Memory B cell (primary cell): ENCODE data around the gene CBFA2T2.
"Not testable (repeated sequence)": the region's sequence is repeated elsewhere in the genome, so short reads cannot be mapped to it uniquely, and the experiment has no call there.

Source experiments
- ATAC-seq: fragments of 150-1000 bp; cut with Tn5 transposase; 2 replicates; pipeline ENCODE4 v1.10.0; 2021; ENCODE audit warnings: low read depth, mild to moderate bottlenecking, moderate library complexity
- DNase-seq, 2 donors: peaks; one replicate each; pipeline ENCODE4 v3.0.0; 2022; ENCODE audit warnings: low spot score in 2 of 2
- H3K27ac Mint-ChIP-seq: one replicate; pipeline ENCODE4 v1.8.0; 2022; ENCODE audit warnings: mild to moderate bottlenecking, moderate library complexity, mixed read lengths
- H3K27me3 Mint-ChIP-seq: one replicate; pipeline ENCODE4 v1.8.0; 2022; ENCODE audit warnings: mixed read lengths
- H3K36me3 Mint-ChIP-seq: one replicate; pipeline ENCODE4 v1.8.0; 2022; ENCODE audit warnings: mild to moderate bottlenecking, mixed read lengths
- H3K4me1 Mint-ChIP-seq: one replicate; pipeline ENCODE4 v1.8.0; 2022; ENCODE audit warnings: mixed read lengths
- H3K4me3 Mint-ChIP-seq: one replicate; pipeline ENCODE4 v1.8.0; 2022; ENCODE audit warnings: mild to moderate bottlenecking, moderate library complexity, mixed read lengths
- H3K9me3 Mint-ChIP-seq: one replicate; pipeline ENCODE4 v1.8.0; 2022; ENCODE audit warnings: mixed read lengths

Gene CBFA2T2

GRCh38 chr20:33490023-33490933 lies at the start of gene CBFA2T2:
TSS of gene CBFA2T2 (plus strand) at chr20:33490096. CDS start at chr20:33490268, 172 bp downstream.
- Mint-ChIP-seq H3K27ac (peak within 1 kb of the TSS; percentile 93), H3K4me1 (peaks cover 12% of the 10 kb centered on the region), H3K4me3 (peak within 1 kb of the TSS; percentile 84), H3K9me3 (no peaks in the 10 kb centered on the region), H3K36me3 (peaks cover 3% of the 10 kb centered on the region), H3K27me3 (no peaks in the 10 kb centered on the region)
- ATAC-seq (peak; percentile 50), DNase-seq (peak in 1 of 2 donors; percentile 11)

- not testable (repeated sequence) for DNase-seq, H3K27ac Mint-ChIP-seq, H3K27me3 Mint-ChIP-seq, H3K36me3 Mint-ChIP-seq, H3K4me3 Mint-ChIP-seq, ATAC-seq, H3K9me3 Mint-ChIP-seq
- peaks cover 22% of the 10 kb centered on the region for H3K4me1 Mint-ChIP-seq
Observed at GRCh38 chr20:33440562-33440961, 49.3 kb upstream of the CBFA2T2 start.

- Mint-ChIP-seq H3K9me3 (no peaks in the 10 kb centered on the region), H3K4me1 (peaks cover 25% of the 10 kb centered on the region), H3K27me3 (no peaks in the 10 kb centered on the region), H3K36me3 (no peaks in the 10 kb centered on the region), H3K27ac (peak overlapping the region; percentile 11), H3K4me3 (peak overlapping the region; percentile 80)
- ATAC-seq (no peak), DNase-seq (no peak)
Observed at GRCh38 chr20:33441142-33441955, 48.5 kb upstream of the CBFA2T2 start.

- peak overlapping the region; percentile 80 for H3K4me3 Mint-ChIP-seq
- no peaks in the 10 kb centered on the region for H3K9me3 Mint-ChIP-seq
- peaks cover 25% of the 10 kb centered on the region for H3K4me1 Mint-ChIP-seq
- H3K27ac Mint-ChIP-seq = peak overlapping the region; percentile 79
- DNase-seq (no peak), ATAC-seq (no peak)
- H3K36me3 Mint-ChIP-seq = no peaks in the 10 kb centered on the region
- H3K27me3 Mint-ChIP-seq = no peaks in the 10 kb centered on the region
Observed at GRCh38 chr20:33442136-33443005, 47.5 kb upstream of the CBFA2T2 start.

- ATAC-seq (peak; percentile 4), DNase-seq (peak in 1 of 2 donors; percentile 13)
- Mint-ChIP-seq H3K9me3 (no peaks in the 10 kb centered on the region), H3K4me1 (peaks cover 25% of the 10 kb centered on the region), H3K4me3 (peak overlapping the region; percentile 80), H3K27me3 (no peaks in the 10 kb centered on the region), H3K36me3 (no peaks in the 10 kb centered on the region), H3K27ac (peak overlapping the region; percentile 79)
Observed at GRCh38 chr20:33443006-33443511, 46.8 kb upstream of the CBFA2T2 start.

GRCh38 chr20:33443512-33444239 lies 46.2 kb upstream of the CBFA2T2 start, which contains the start of gene SNTA1:
TSS of gene SNTA1 (minus strand) at chr20:33443763. CDS start at chr20:33443620, 143 bp downstream.
- Mint-ChIP-seq H3K4me1 (peaks cover 25% of the 10 kb centered on the region), H3K9me3 (peaks cover 2% of the 10 kb centered on the region), H3K27me3 (no peaks in the 10 kb centered on the region), H3K4me3 (peak within 1 kb of the TSS; percentile 94), H3K36me3 (peaks cover 2% of the 10 kb centered on the region), H3K27ac (peak within 1 kb of the TSS; percentile 91)
- peak; percentile 80 for ATAC-seq
- DNase-seq = peak; percentile 80 to 81

- peak overlapping the region; percentile 94 for H3K4me3 Mint-ChIP-seq
- DNase-seq (no peak), ATAC-seq (peak; percentile 16)
- H3K4me1 Mint-ChIP-seq = peaks cover 25% of the 10 kb centered on the region
- H3K36me3 Mint-ChIP-seq = peaks cover 2% of the 10 kb centered on the region
- H3K27ac Mint-ChIP-seq = peak overlapping the region; percentile 91
- H3K27me3 Mint-ChIP-seq = no peaks in the 10 kb centered on the region
- peaks cover 2% of the 10 kb centered on the region for H3K9me3 Mint-ChIP-seq
Observed at GRCh38 chr20:33444797-33445560, 44.9 kb upstream of the CBFA2T2 start.

GRCh38 chr20:33445881-33446625 lies 43.8 kb upstream of the CBFA2T2 start:
- Mint-ChIP-seq H3K9me3 (peaks cover 2% of the 10 kb centered on the region), H3K4me1 (peaks cover 25% of the 10 kb centered on the region), H3K27me3 (no peaks in the 10 kb centered on the region), H3K36me3 (peaks cover 2% of the 10 kb centered on the region), H3K27ac (no peak overlapping the region), H3K4me3 (no peak overlapping the region)
- ATAC-seq (no peak), DNase-seq (no peak)

GRCh38 chr20:33450867-33451266 lies 39.0 kb upstream of the CBFA2T2 start:
- peaks cover 2% of the 10 kb centered on the region for H3K36me3 Mint-ChIP-seq
- H3K27me3 Mint-ChIP-seq = no peaks in the 10 kb centered on the region
- H3K4me3 Mint-ChIP-seq = no peak overlapping the region
- H3K27ac Mint-ChIP-seq = no peak overlapping the region
- no peak for ATAC-seq
- peaks cover 2% of the 10 kb centered on the region for H3K9me3 Mint-ChIP-seq
- peaks cover 2% of the 10 kb centered on the region for H3K4me1 Mint-ChIP-seq
- no peak for DNase-seq

GRCh38 chr20:33456916-33457642 lies 32.8 kb upstream of the CBFA2T2 start:
- DNase-seq (peak; percentile 81 to 87), ATAC-seq (peak; percentile 92)
- not testable (repeated sequence) for H3K27ac Mint-ChIP-seq, H3K9me3 Mint-ChIP-seq, H3K27me3 Mint-ChIP-seq, H3K4me3 Mint-ChIP-seq, H3K36me3 Mint-ChIP-seq, H3K4me1 Mint-ChIP-seq

- ATAC-seq = no peak
- H3K9me3 Mint-ChIP-seq = no peaks in the 10 kb centered on the region
- no peak for DNase-seq
- H3K36me3 Mint-ChIP-seq = no peaks in the 10 kb centered on the region
- no peak overlapping the region for H3K4me3 Mint-ChIP-seq
- peaks cover 6% of the 10 kb centered on the region for H3K4me1 Mint-ChIP-seq
- no peak overlapping the region for H3K27ac Mint-ChIP-seq
- no peaks in the 10 kb centered on the region for H3K27me3 Mint-ChIP-seq
Observed at GRCh38 chr20:33459599-33459998, 30.3 kb upstream of the CBFA2T2 start.
